Endothelial cell of umbilical vein (primary cell): ENCODE data around the gene TTLL9. TPM values are rescaled to one million over a fixed set of nuclear protein-coding genes. Genes with fewer than 3 reads are reported as not detected.

Source experiments
- BruUV-seq: library from RNA; stranded (reverse); fragments of 400-500 nt; replicated peaks from 2 replicates; lab custom pipeline; 2021; lab: Mats Ljungman, UMichigan
- CTCF ChIA-PET: fragments of 300-600, 350-600 bp; sonication (Branson Sonifier 250); formaldehyde crosslinking; loops from one replicate; lab custom pipeline; 2021; ENCODE audit warnings: antibody characterized with exemption, inconsistent platforms; lab: Charles Lee
- POLR2A ChIA-PET: fragments of 300-600, 350-600 bp; sonication (Branson Sonifier 250); formaldehyde crosslinking; loops from one replicate; lab custom pipeline; 2021; ENCODE audit warnings: antibody characterized with exemption, inconsistent platforms; lab: Charles Lee
- DNase-seq: peaks from one replicate; pipeline ENCODE4 v3.0.0-alpha.2; 2011; ENCODE audit warnings: low read depth, low spot score
- FAIRE-seq: peaks from 2 replicates; lab custom pipeline; 2011; peaks lifted over from hg19 to GRCh38; lab: Jason Lieb, UNC
- H2AFZ ChIP-seq: 2 replicates; pipeline ENCODE4 v1.6.0; 2012; ENCODE audit warnings: low read depth, low read length, control low read depth, inconsistent platforms
- H3K27ac ChIP-seq: 2 replicates; pipeline ENCODE4 v1.5.1; 2011; ENCODE audit warnings: low read depth, mild to moderate bottlenecking, control low read depth, low read length, moderate library complexity; ENCODE audit not compliant: insufficient read depth
- H3K27me3 ChIP-seq, 2 experiments: 2 replicates each; pipeline versions ENCODE4 v1.6.0 to v1.6.1; 2011; ENCODE audit warnings: low read length in 2 of 2, mixed read lengths in 1 of 2; ENCODE audit not compliant: control insufficient read depth in 2 of 2, insufficient read depth in 2 of 2
- H3K36me3 ChIP-seq, 2 experiments: 2 replicates in 1 of 2; 3 replicates in 1 of 2; pipeline ENCODE4 v1.5.1; 2011; ENCODE audit warnings: low read length in 2 of 2, mild to moderate bottlenecking in 1 of 2, moderate library complexity in 1 of 2; ENCODE audit not compliant: control insufficient read depth in 2 of 2, insufficient read depth in 2 of 2; ENCODE audit errors: extremely low read depth in 1 of 2
- H3K4me1 ChIP-seq: 3 replicates; pipeline ENCODE4 v1.5.1; 2011; ENCODE audit warnings: mild to moderate bottlenecking, low read length; ENCODE audit not compliant: control insufficient read depth, insufficient read depth; ENCODE audit errors: extremely low read depth
- H3K4me2 ChIP-seq: 2 replicates; pipeline ENCODE4 v1.6.1; 2011; ENCODE audit warnings: low read length, control low read depth, mixed read lengths; ENCODE audit not compliant: insufficient read depth
- H3K4me3 ChIP-seq, 3 experiments: fragments of 200-600 bp in 1 of 3; sonication (generic), shearing (Covaris generic) in 1 of 3; replicated peaks in 1 of 3; 2 replicates each; pipeline ENCODE4 v1.5.1; 2011 to 2016; ENCODE audit warnings: control low read depth in 3 of 3, low read length in 3 of 3, mild to moderate bottlenecking in 2 of 3, inconsistent platforms in 1 of 3, low read depth in 1 of 3, moderate library complexity in 1 of 3; ENCODE audit not compliant: insufficient read depth in 1 of 3
- H3K79me2 ChIP-seq: 2 replicates; pipeline ENCODE4 v1.6.0; 2012; ENCODE audit warnings: low read length, inconsistent platforms; ENCODE audit not compliant: control insufficient read depth, insufficient read depth
- H3K9ac ChIP-seq: replicated peaks from 2 replicates; pipeline ENCODE3; 2011; ENCODE audit warnings: low read length, control low read depth; ENCODE audit not compliant: insufficient read depth; ENCODE audit errors: extremely low read depth
- H3K9me1 ChIP-seq: replicated peaks from 3 replicates; pipeline ENCODE4 v1.6.0; 2011; ENCODE audit warnings: mild to moderate bottlenecking, low read length; ENCODE audit not compliant: control insufficient read depth, insufficient read depth; ENCODE audit errors: extremely low read depth
- H3K9me3 ChIP-seq: replicated peaks from 2 replicates; pipeline ENCODE4 v1.5.1; 2012; ENCODE audit warnings: low read length, inconsistent platforms; ENCODE audit not compliant: control insufficient read depth, insufficient read depth
- H4K20me1 ChIP-seq: replicated peaks from 2 replicates; pipeline ENCODE3; 2011; ENCODE audit warnings: mild to moderate bottlenecking, low read length; ENCODE audit not compliant: control insufficient read depth, insufficient read depth; ENCODE audit errors: extremely low read depth
- EZH2 ChIP-seq: IDR thresholded peaks from 2 replicates; pipeline ENCODE4 v1.6.1; 2012; ENCODE audit warnings: borderline replicate concordance, low read depth, mild to moderate bottlenecking, moderate library complexity, low read length, inconsistent platforms; ENCODE audit not compliant: severe bottlenecking
- FOS ChIP-seq: IDR thresholded peaks from 2 replicates; pipeline ENCODE4 v1.6.1; 2011; ENCODE audit warnings: mild to moderate bottlenecking, low read length, moderate library complexity, borderline replicate concordance; ENCODE audit not compliant: insufficient read depth
- GATA2 ChIP-seq: IDR thresholded peaks from 2 replicates; pipeline ENCODE4 v1.7.0; 2011; ENCODE audit warnings: low read depth, mild to moderate bottlenecking, moderate library complexity, mixed read lengths, low read length; ENCODE audit not compliant: insufficient read length, insufficient read depth
- JUN ChIP-seq: IDR thresholded peaks from 2 replicates; pipeline ENCODE4 v1.6.1; 2011; ENCODE audit warnings: borderline replicate concordance, low read depth; ENCODE audit not compliant: insufficient read length, insufficient read depth
- MYC ChIP-seq: IDR thresholded peaks from one replicate; pipeline ENCODE4 v1.6.1; 2011; ENCODE audit warnings: mild to moderate bottlenecking, low read depth, low read length
- POLR2A ChIP-seq: IDR thresholded peaks from 2 replicates; pipeline ENCODE4 v1.6.1; 2012; ENCODE audit warnings: low read depth, mild to moderate bottlenecking, control low read depth, low read length
- POLR2AphosphoS5 ChIP-seq: IDR thresholded peaks from 2 replicates; pipeline ENCODE4 v1.6.1; 2012; ENCODE audit warnings: low read depth, mild to moderate bottlenecking, control low read depth, low read length, moderate library complexity; ENCODE audit not compliant: insufficient read depth
- dilution Hi-C: fragments of 300-500 bp; cut with MboI; formaldehyde crosslinking; loops from one replicate; pipeline ENCODE4 v1.15.0; 2019; ENCODE audit warnings: low sequenced_read_pairs; ENCODE audit not compliant: extremely low pct_ligation_motif_present
- intact Hi-C: fragments of 100-400 bp; cut with micrococcal nuclease; formaldehyde crosslinking; loops from one replicate; pipeline ENCODE4 v1.10.0; 2022
- polyA plus RNA-seq, 4 experiments: library from polyadenylated mRNA; depleted of rRNA in 3 of 4; stranded (reverse) in 3 of 4; unstranded in 1 of 4; fragments of >200 nt; gene quantifications; 2 replicates each; pipeline versions ENCODE4 v1.2.1 to v1.2.3, GENCODE V29; 2011 to 2012; ENCODE audit warnings: missing spikeins in 1 of 4
- total RNA-seq: library from RNA; stranded (reverse); gene quantifications from 2 replicates; pipeline ENCODE4 v1.2.3, GENCODE V29; 2021
- TF ChIP-seq, protein P1 (sequence below), 2 donors: IDR thresholded peaks; 1 replicate in 1 of 2; 2 replicates in 1 of 2; pipeline ENCODE4 v1.5.1; 2011; ENCODE audit warnings: low read length in 2 of 2, mild to moderate bottlenecking in 2 of 2, moderate library complexity in 2 of 2, control low read depth in 1 of 2, inconsistent platforms in 1 of 2, low read depth in 1 of 2; ENCODE audit not compliant: insufficient read depth in 1 of 2; ENCODE audit errors: extremely low read depth in 1 of 2
- TF ChIP-seq, protein P2 (sequence below): IDR thresholded peaks from 2 replicates; pipeline ENCODE4 v1.6.1; 2011; ENCODE audit not compliant: insufficient read depth, insufficient read length

Gene TTLL9
- total and polyA plus RNA-seq, 2 donors (not counting 3 experiments of a cell fraction or from before 2014, with no cell fraction given), result 0.03 TPM; not detected in 1

DNA sequence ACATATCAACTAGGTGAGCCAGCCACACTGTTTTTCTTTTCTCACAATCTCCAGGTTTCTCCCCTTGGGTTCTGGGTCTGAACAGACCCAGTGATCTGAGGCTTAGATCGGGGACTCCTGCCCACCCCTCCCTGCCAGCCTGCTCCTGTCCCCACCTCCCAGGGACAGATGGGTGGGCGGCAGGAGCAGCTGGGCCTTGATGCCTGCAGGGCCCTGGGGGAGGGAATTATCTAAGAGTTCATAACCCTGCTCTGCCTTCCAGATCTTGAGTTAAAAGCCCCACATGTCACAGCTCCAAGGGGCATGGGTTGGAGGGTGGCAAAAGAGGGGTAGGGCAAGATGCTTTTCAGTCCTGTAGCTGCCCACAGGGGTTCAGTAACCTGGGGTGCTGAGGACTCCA, 92.3 kb downstream of the TTLL9 start:
- CTCF ChIA-PET, result interaction anchor here (3.7 kb wide), 1 partner anchor 10 kb away, joined by 24 read pairs; the partner anchor contains the start of gene PDRG1

More for the DNA sequence above, 92.3 kb downstream of the TTLL9 start:
- no peak overlapping the region for H2AFZ ChIP-seq
- H3K36me3 ChIP-seq, result no peaks in the 10 kb centered on the region
- DNase-seq (no peak), FAIRE-seq (no peak)
- H3K4me3 ChIP-seq, result no peak overlapping the region
- TF ChIP-seq, protein P1, sequence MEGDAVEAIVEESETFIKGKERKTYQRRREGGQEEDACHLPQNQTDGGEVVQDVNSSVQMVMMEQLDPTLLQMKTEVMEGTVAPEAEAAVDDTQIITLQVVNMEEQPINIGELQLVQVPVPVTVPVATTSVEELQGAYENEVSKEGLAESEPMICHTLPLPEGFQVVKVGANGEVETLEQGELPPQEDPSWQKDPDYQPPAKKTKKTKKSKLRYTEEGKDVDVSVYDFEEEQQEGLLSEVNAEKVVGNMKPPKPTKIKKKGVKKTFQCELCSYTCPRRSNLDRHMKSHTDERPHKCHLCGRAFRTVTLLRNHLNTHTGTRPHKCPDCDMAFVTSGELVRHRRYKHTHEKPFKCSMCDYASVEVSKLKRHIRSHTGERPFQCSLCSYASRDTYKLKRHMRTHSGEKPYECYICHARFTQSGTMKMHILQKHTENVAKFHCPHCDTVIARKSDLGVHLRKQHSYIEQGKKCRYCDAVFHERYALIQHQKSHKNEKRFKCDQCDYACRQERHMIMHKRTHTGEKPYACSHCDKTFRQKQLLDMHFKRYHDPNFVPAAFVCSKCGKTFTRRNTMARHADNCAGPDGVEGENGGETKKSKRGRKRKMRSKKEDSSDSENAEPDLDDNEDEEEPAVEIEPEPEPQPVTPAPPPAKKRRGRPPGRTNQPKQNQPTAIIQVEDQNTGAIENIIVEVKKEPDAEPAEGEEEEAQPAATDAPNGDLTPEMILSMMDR (IDR thresholded peaks at IDR 0.05; ENCODE audit: extremely low read depth in 1 of 2, insufficient read depth in 1 of 2, low read depth in 1 of 2, low read length in 2 of 2), result no peak
- TF ChIP-seq FOS, result no peak
- no peak for TF ChIP-seq JUN
- no peak for TF ChIP-seq MYC
- TF ChIP-seq, protein P2, sequence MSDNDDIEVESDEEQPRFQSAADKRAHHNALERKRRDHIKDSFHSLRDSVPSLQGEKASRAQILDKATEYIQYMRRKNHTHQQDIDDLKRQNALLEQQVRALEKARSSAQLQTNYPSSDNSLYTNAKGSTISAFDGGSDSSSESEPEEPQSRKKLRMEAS, result no peak
- no peak for TF ChIP-seq GATA2
- no peak for TF ChIP-seq POLR2AphosphoS5
- no peak for TF ChIP-seq POLR2A
- no peak for TF ChIP-seq EZH2
- peaks cover 24 to 27% of the 10 kb centered on the region in 2 experiments for H3K27me3 ChIP-seq
- intact Hi-C loops, result no loop called here
- no peaks in the 10 kb centered on the region for H3K4me1 ChIP-seq
- dilution Hi-C loops, result no loop called here
- H3K4me2 ChIP-seq, result no peak overlapping the region
- BruUV-seq, result no TSS peak
- POLR2A ChIA-PET, result no interaction called here
- no peaks in the 10 kb centered on the region for H3K9me1 ChIP-seq
- H3K79me2 ChIP-seq, result no peaks in the 10 kb centered on the region
- no peaks in the 10 kb centered on the region for H4K20me1 ChIP-seq
- H3K9me3 ChIP-seq, result no peaks in the 10 kb centered on the region
- no peak overlapping the region for H3K27ac ChIP-seq
- H3K9ac ChIP-seq, result no peak overlapping the region
